Stimulated activated CD4-positive, alpha-beta T cell treated with anti-CD3 and anti-CD28 coated beads, Interleukin-12 subunit alpha, Interleukin-12 subunit beta, amount 100 ng/mL, for 24 hours (primary cell): ENCODE measurements around the gene GBP3.
"Not testable (repeated sequence)": the region's sequence is repeated elsewhere in the genome, so short reads cannot be mapped to it uniquely, and the experiment has no call there.

Source experiments
- DNase-seq, 2 experiments: peaks; one replicate each; pipeline ENCODE4 v3.0.0-alpha.2; 2020; ENCODE audit warnings: low read depth in 2 of 2

Gene GBP3

DNA sequence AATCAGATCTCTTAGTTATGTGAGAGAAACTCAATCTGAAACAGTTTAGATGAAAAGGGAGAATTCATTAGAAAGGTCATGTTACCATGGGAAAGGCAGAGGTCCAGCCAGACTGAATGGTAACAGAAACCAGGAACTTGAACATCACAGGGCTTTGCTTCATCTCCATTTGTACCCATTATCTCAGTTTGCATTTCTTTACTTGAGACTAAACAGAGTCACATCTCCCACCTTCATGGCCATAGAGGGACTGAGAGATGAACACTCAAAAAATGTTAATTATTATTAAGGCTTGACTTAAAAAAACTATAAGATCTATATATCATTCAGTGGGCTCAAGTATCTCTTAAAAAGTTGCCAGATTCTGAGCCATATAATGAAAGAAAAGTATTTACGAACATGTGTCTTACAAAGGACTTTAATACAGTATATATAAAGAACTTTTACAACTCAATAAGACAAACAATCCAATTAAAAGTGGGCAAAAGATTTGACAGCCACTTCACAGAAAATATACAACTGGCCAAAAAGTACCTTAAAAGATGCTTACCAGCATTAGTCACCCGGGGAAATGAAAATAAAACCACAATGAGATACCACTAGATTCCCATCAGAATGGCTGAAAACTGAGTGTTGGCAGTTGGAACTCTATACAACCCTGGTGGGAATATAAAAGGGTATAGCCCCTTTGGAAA is 43.5 kb downstream of the GBP3 start:
- DNase-seq = no peak

DNA sequence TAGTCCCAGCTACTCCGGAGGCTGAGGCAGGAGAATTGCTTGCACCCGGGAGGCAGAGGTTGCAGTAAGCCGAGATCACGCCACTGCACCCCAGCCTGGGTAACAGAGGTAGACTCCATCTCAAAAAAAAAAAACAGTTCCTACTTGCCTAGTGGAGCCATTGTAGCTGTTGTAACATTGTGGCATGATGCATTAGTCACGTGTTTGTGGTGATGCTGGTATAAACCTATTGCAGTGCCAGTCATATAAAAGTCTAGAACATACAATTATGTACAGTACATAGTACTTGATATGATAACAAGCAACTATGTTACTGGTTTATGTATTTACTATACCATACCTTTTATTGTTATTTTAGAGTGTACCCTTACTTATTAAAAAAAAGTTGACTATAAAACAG is 46.4 kb downstream of the GBP3 start:
- no peak for DNase-seq

DNA sequence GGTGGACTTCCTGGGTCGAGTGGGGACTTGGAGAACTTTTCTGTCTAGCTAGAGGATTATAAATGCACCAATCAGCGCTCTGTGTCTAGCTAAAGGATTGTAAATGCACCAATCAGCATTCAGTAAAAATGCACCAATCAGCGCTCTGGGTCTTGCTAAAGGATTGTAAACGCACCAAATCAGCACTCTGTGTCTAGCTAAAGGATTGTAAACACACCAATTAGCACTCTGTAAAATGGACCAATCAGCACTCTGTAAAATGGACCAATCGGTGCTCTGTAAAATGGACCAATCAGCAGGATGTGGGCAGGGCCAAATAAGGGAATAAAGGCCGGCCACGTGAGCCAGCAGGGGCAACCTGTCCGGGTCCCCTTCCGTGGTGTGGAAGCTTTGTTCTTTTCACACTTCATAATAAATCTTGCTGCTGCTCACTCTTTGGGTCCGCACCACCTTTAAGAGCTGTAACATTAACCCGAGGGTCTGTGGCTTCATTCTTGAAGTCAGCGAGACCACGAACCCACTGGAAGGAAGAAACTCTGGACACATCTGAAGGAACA is 48.0 kb downstream of the GBP3 start:
- not testable (repeated sequence) for DNase-seq

DNA sequence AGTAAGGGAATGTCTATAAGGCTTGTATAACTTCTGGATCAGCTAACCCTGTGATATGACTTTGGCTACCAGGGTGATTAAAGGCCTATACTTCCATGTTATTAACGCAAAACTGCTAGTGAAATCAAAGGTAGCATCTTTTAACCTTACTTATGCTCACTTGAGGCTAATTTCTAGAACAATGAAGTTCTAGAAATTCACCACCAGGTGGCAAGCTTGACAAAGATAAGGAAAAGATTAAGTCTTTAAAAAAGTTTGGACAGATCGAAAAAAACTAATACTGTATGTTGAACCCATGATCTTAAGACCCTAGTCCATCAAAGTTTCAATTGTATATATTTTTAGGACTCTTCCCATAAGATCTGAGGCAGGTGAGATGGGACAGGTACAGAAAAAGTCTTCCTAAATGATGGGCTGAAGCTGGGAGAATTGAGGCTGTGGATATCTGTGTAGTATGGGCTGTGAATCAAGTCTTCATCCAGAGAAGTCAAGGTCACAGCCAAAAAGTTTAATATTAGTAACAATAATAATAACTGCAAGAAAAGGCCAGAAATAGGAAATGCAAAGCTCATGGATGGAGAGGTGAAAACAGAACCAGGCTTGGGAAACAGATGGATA is 49.0 kb downstream of the GBP3 start:
- DNase-seq = no peak

DNA sequence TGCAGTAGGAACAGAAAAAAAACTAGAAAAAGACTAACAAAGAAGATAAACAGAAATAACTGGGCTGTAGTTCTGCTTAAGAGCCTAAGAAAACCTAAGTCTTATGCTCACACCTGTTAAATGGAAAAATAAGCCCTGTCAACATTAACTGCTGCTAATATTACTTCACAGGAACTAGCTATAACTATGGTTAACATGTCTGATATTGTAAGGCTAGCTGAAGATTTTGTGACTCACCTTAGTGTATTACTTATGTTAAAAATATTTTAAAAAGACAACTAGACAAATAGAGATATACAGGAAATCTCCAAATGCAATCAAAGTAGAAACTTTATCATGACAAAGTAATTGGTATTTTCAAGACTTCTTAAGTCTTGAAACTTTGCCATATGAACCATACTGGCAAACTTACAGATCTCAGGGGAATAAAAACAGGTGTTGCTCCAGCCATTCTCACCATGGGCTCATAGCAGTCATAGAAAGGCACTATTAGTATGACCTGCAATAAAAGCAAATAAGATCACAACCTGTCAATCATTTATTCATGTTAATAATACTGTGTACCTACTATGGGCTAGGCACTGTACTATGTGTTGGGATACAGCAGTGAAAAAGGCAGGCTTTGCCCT is 60.9 kb downstream of the GBP3 start:
- no peak for DNase-seq

DNA sequence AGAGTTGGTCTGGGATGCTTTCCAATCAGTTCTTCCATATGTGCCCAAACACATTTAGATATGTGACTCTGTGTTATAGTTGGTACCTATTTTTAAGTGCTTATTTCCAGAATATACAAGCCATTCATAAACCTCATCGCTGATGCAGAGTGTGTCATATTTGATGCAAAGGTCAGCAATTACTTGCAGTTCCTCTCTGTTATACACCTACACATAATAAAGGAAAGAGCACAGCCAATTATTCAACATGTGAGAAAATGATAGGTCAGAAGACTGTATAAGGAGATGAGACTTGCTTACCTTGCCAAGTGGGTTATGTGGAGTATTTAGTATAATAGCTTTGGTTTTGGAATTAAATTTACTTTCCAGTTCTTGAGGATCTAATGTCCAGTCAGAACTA is 61.6 kb downstream of the GBP3 start:
- DNase-seq = no peak
